Thymus (tissue), 14 donors: ENCODE data around the gene TUBB6. TPM values are rescaled to one million over a fixed set of nuclear protein-coding genes. Genes with fewer than 3 reads are reported as not detected.

Experiments used
- DNase-seq, 9 donors: peaks; one replicate each; pipeline ENCODE4 v3.0.0-alpha.2; 2013; ENCODE audit warnings: low spot score in 9 of 9, low read depth in 6 of 9, missing footprints in 1 of 9
- H3K27ac ChIP-seq, 2 donors: one replicate each; pipeline ENCODE4 v1.5.1; 2013; ENCODE audit warnings: control low read depth in 1 of 2, low read depth in 1 of 2, low read length in 1 of 2, mild to moderate bottlenecking in 1 of 2, moderate library complexity in 1 of 2
- H3K27me3 ChIP-seq, 2 donors: one replicate each; pipeline ENCODE4 v1.5.1; 2013; ENCODE audit warnings: low read length in 1 of 2; ENCODE audit not compliant: control insufficient read depth in 2 of 2, insufficient read depth in 1 of 2
- H3K36me3 ChIP-seq, 2 donors: one replicate each; pipeline ENCODE4 v1.5.1; 2013; ENCODE audit warnings: low read length in 1 of 2, mild to moderate bottlenecking in 1 of 2, moderate library complexity in 1 of 2; ENCODE audit not compliant: control insufficient read depth in 2 of 2, insufficient read depth in 2 of 2
- H3K4me1 ChIP-seq, 2 donors: one replicate each; pipeline ENCODE4 v1.5.1; 2013; ENCODE audit warnings: low read length in 2 of 2; ENCODE audit not compliant: control insufficient read depth in 2 of 2, insufficient read depth in 2 of 2
- H3K4me3 ChIP-seq, 2 donors: one replicate each; pipeline ENCODE4 v1.5.1; 2013; ENCODE audit warnings: low read length in 2 of 2, control low read depth in 1 of 2, mild to moderate bottlenecking in 1 of 2
- H3K9me3 ChIP-seq, 2 donors: one replicate each; pipeline ENCODE4 v1.5.1; 2013; ENCODE audit warnings: low read length in 1 of 2, mild to moderate bottlenecking in 1 of 2; ENCODE audit not compliant: control insufficient read depth in 2 of 2, insufficient read depth in 1 of 2
- WGBS: extraction: QIAGEN DNeasy Blood & Tissue Kit; methylation state at CpG from one replicate; pipeline ENCODE4 v1.1.7; 2013; 5-methylcytosine and 5-hydroxymethylcytosine counted together
- long read RNA-seq, 10 donors: transcript quantifications; one replicate each; lab custom pipeline, GENCODE V29; 2026
- polyA plus RNA-seq: library from polyadenylated mRNA; stranded (reverse); fragments of 200-250 nt; gene quantifications from one replicate; pipeline ENCODE4 v1.2.3, GENCODE V29; 2013
- total RNA-seq: library from RNA; stranded (reverse); fragments of 120-200 nt; gene quantifications from one replicate; pipeline ENCODE4 v1.2.4, GENCODE V29; 2013
- donor health status: healthy.

TUBB6 gene
- 24.9 TPM for total RNA-seq
- 46.6 TPM for polyA plus RNA-seq
- long read RNA-seq, donor 1, result 0 reads
- long read RNA-seq, donor 2, transcript TUBB6-201 (4 exons, 2,064 nt), result major isoform, 13 of 18 reads
- long read RNA-seq, donor 2, partial matches to known transcripts, result 0 of 18 reads
- long read RNA-seq, donor 2, other reads (novel, unspliced or antisense), result 0 of 18 reads
- long read RNA-seq, donor 3, transcript TUBB6-201 (4 exons, 2,064 nt), result major isoform, 10 of 45 reads
- long read RNA-seq, donor 3, partial matches to known transcripts, result 21 of 45 reads
- long read RNA-seq, donor 3, other reads (novel, unspliced or antisense), result 8 of 45 reads
- long read RNA-seq, donor 4, transcript TUBB6-201 (4 exons, 2,064 nt), result major isoform, 9 of 43 reads
- long read RNA-seq, donor 4, partial matches to known transcripts, result 11 of 43 reads
- long read RNA-seq, donor 4, other reads (novel, unspliced or antisense), result 19 of 43 reads
- long read RNA-seq, donor 5, transcript TUBB6-213 (4 exons, 1,017 nt), result minor isoform, 6 of 26 reads
- long read RNA-seq, donor 5, transcript TUBB6-201 (4 exons, 2,064 nt), result major isoform, 14 of 26 reads
- long read RNA-seq, donor 5, partial matches to known transcripts, result 0 of 26 reads
- long read RNA-seq, donor 5, other reads (novel, unspliced or antisense), result 0 of 26 reads
- long read RNA-seq, donor 6, transcript TUBB6-201 (4 exons, 2,064 nt), result major isoform, 7 of 9 reads
- long read RNA-seq, donor 6, partial matches to known transcripts, result 0 of 9 reads
- long read RNA-seq, donor 6, other reads (novel, unspliced or antisense), result 0 of 9 reads
- long read RNA-seq, donor 7, partial matches to known transcripts, result 13 of 17 reads
- long read RNA-seq, donor 7, other reads (novel, unspliced or antisense), result 0 of 17 reads
- long read RNA-seq, donor 8, transcript TUBB6-201 (4 exons, 2,064 nt), result major isoform, 11 of 43 reads
- long read RNA-seq, donor 8, partial matches to known transcripts, result 23 of 43 reads
- long read RNA-seq, donor 8, other reads (novel, unspliced or antisense), result 5 of 43 reads
- long read RNA-seq, donor 9, transcript TUBB6-201 (4 exons, 2,064 nt), result major isoform, 6 of 23 reads
- long read RNA-seq, donor 9, partial matches to known transcripts, result 6 of 23 reads
- long read RNA-seq, donor 9, other reads (novel, unspliced or antisense), result 10 of 23 reads
- long read RNA-seq, donor 10, transcript TUBB6-201 (4 exons, 2,064 nt), result major isoform, 6 of 32 reads
- long read RNA-seq, donor 10, partial matches to known transcripts, result 17 of 32 reads
- long read RNA-seq, donor 10, other reads (novel, unspliced or antisense), result 8 of 32 reads

GRCh38 chr18:12307701-12308385, at the start of gene TUBB6:
Gene TUBB6 (plus strand): TSS chr18:12308241. CDS start chr18:12308293, 52 bp downstream.
- Histone ChIP-seq H3K27ac (peak within 1 kb of the TSS; percentile 47 to 80), H3K4me3 (peak within 1 kb of the TSS; percentile 24 to 52), H3K27me3 (peaks cover 45 to 66% of the 10 kb centered on the region in 2 donors), H3K4me1 (peaks cover 0 to 14% of the 10 kb centered on the region in 2 donors), H3K36me3 (no peaks in the 10 kb centered on the region), H3K9me3 (peaks cover 0 to 8% of the 10 kb centered on the region in 2 donors)
- WGBS, result 1% methylated on average over 88 of the region's 88 CpGs
- DNase-seq, result peak in 1 of 9 donors; percentile 41

GRCh38 chr18:12258719-12259705, 49.0 kb upstream of the TUBB6 start:
- Histone ChIP-seq H3K27ac (no peak overlapping the region), H3K9me3 (peaks cover 0 to 4% of the 10 kb centered on the region in 2 donors), H3K4me3 (no peak overlapping the region), H3K27me3 (peaks cover 21 to 60% of the 10 kb centered on the region in 2 donors), H3K36me3 (no peaks in the 10 kb centered on the region), H3K4me1 (peaks cover 0 to 3% of the 10 kb centered on the region in 2 donors)
- WGBS, result 95% methylated on average over 29 of the region's 29 CpGs
- no peak for DNase-seq

GRCh38 chr18:12262748-12263147, 45.3 kb upstream of the TUBB6 start:
- peaks cover 0 to 27% of the 10 kb centered on the region in 2 donors for H3K27me3 ChIP-seq
- WGBS, result 93% methylated on average over 8 of the region's 8 CpGs
- no peaks in the 10 kb centered on the region for H3K4me1 ChIP-seq
- DNase-seq, result no peak
- H3K9me3 ChIP-seq, result no peaks in the 10 kb centered on the region
- H3K27ac ChIP-seq, result no peak overlapping the region
- no peaks in the 10 kb centered on the region for H3K36me3 ChIP-seq
- H3K4me3 ChIP-seq, result no peak overlapping the region

- Histone ChIP-seq H3K4me1 (no peaks in the 10 kb centered on the region), H3K9me3 (no peaks in the 10 kb centered on the region), H3K27ac (no peak overlapping the region), H3K36me3 (no peaks in the 10 kb centered on the region), H3K27me3 (peaks cover 0 to 14% of the 10 kb centered on the region in 2 donors), H3K4me3 (no peak overlapping the region)
- DNase-seq, result no peak
- whole genome bisulfite sequencing, result 90% methylated on average over 2 of the region's 2 CpGs
These were observed 43.2 kb upstream of the TUBB6 start for GRCh38 chr18:12264864-12265263.

GRCh38 chr18:12271376-12272235, 36.4 kb upstream of the TUBB6 start:
- Histone ChIP-seq H3K36me3 (no peaks in the 10 kb centered on the region), H3K27ac (no peak overlapping the region), H3K4me3 (peak overlapping the region; percentile 41 to 51), H3K9me3 (no peaks in the 10 kb centered on the region), H3K4me1 (peaks cover 0 to 4% of the 10 kb centered on the region in 2 donors), H3K27me3 (no peaks in the 10 kb centered on the region)
- WGBS, result 20% methylated on average over 51 of the region's 51 CpGs
- DNase-seq, result peak; percentile 49 to 88 (median 66)

- H3K27me3 ChIP-seq, result no peaks in the 10 kb centered on the region
These were observed 33.2 kb upstream of the TUBB6 start for GRCh38 chr18:12274793-12275192.

More at GRCh38 chr18:12274793-12275192, 33.2 kb upstream of the TUBB6 start:
- no peak overlapping the region for H3K27ac ChIP-seq
- DNase-seq, result no peak
- H3K4me3 ChIP-seq, result no peak overlapping the region
- H3K9me3 ChIP-seq, result peaks cover 0 to 4% of the 10 kb centered on the region in 2 donors
- no peaks in the 10 kb centered on the region for H3K36me3 ChIP-seq
- peaks cover 0 to 12% of the 10 kb centered on the region in 2 donors for H3K4me1 ChIP-seq
- WGBS, result over 99% methylated on average over 4 of the region's 4 CpGs
